HG03558 (cell line): Measurements from ENCODE around the gene OR5K3.

Experiments
- ATAC-seq: cut with Tn5 transposase; IDR thresholded peaks from one replicate; pipeline ENCODE4 v1.9.1; 2021; ENCODE audit warnings: moderate number of reproducible peaks; ENCODE audit not compliant: unreplicated experiment; ENCODE audit errors: extremely low read depth

OR5K3 gene

DNA sequence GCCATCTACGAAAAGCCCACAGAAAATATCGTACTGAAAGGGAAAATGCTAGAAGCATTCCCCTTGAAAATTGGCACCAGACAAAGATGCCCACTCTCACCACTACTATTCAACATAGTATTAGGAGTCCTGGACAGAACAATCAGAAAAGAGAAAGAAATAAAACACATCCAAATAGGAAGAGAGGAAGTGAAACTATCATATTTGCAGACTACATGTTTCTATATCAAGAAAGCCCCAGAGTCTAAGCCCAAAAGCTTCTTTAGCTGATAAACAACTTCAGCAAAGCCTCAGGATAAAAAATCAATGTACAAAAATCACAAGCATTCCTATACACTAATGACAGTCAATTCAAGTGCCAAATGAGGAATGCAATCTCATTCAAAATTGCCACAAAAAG lies 15.6 kb downstream of the OR5K3 start:
- ATAC-seq: no peak

DNA sequence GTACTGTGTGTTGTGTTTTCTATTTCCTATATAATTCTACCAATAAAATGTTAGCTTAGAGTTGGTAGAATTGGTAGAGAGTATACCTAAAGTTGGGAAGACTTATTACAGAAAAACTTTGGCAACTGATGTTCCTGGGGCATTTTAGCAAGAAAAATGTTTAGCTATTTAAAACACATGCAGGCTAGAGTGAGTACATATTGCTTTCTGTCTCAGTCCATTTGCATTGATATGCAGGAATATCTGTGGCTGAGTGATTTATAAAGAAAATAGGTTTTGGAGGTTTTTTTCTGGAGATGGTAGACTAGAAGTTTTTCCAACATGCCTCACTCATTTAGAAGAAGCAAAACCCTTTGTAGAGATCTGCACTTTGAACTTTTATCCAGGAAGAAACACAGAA lies 42.1 kb downstream of the OR5K3 start:
- no peak for ATAC-seq

DNA sequence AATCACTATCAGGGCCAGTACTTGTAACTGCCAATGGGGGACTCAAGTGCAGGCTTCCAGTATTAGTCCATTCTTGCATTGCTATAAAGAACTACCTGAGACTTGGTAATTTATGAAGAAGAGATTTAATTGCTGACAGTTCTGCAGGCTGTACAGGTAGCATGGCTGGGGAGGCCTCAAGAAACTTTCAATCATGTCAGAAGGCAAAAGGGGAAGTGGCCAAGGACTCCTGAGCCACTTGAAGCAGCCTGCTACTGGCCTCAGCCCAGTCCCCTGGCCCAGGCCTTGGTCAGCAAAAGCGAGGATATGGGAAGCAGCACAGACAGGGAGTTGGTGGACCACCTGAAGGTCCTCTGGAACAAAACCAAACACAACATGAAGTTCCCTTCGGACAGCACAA lies 43.3 kb downstream of the OR5K3 start:
- no peak for ATAC-seq

DNA sequence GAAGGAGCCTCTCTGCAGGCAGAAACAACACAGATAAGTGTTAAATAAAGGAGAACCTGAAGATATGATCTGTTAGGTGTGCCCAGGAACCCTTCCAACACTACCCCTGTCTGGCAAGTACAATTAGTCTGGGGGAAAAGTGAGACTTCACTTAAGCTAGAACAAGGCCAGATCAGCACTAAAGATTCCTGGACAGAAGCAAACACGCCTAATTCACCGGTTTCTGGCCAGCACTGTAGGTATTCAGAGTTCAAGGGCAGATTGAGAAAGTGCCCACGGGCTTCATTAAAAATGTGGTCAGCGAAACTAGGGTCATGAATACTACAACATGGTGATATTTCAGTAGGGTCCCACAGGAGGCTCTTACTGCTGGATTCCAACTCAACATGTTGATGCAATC lies 43.9 kb downstream of the OR5K3 start:
- ATAC-seq: no peak

DNA sequence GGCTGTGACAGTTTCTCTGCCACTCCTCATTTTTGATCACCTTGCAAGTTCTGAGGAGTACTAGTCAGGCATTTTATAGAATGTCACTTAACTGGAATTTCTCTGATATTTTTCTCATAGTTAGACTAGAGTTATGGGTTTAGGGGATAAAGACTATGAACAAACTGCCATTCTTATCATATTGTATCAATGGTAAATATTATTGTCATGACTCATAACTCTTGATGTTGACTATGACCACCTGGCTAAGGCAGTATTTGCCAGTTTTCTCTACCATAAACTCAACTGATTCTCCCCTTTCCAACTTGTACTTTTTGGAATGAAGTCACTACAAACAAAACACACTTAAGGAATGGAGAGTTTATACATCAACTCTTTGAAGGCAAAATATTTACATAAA lies 49.8 kb downstream of the OR5K3 start:
- ATAC-seq: no peak
